Common myeloid progenitor, CD34-positive (primary cell): ENCODE measurements around the gene AUTS2.

ENCODE experiments used
- CTCF ChIA-PET: fragments of 350-600 bp; sonication (Branson Sonifier 250); formaldehyde crosslinking; loops from one replicate; lab custom pipeline; 2021; ENCODE audit warnings: antibody characterized with exemption; lab: Charles Lee
- POLR2A ChIA-PET: fragments of 350-600 bp; sonication (Branson Sonifier 250); formaldehyde crosslinking; loops from one replicate; lab custom pipeline; 2021; ENCODE audit warnings: antibody characterized with exemption; lab: Charles Lee
- DNase-seq, 3 donors: peaks; one replicate each; pipeline versions ENCODE4 v3.0.0 to v3.0.0-alpha.2; 2013
- H3K27ac ChIP-seq, 2 experiments: 1 replicate in 1 of 2; 2 replicates in 1 of 2; pipeline ENCODE4 v1.7.0; 2013; ENCODE audit warnings: inconsistent platforms in 2 of 2, low read length in 2 of 2, mild to moderate bottlenecking in 2 of 2, low read depth in 1 of 2, moderate library complexity in 1 of 2; ENCODE audit not compliant: severe bottlenecking in 2 of 2, insufficient read depth in 1 of 2, poor library complexity in 1 of 2
- H3K27me3 ChIP-seq, 5 experiments: replicated peaks in 2 of 5; 1 replicate in 3 of 5; 2 replicates in 2 of 5; pipeline versions ENCODE4 v1.6.1 to v1.7.0; 2013; ENCODE audit warnings: low read length in 4 of 5, mild to moderate bottlenecking in 2 of 5, moderate library complexity in 2 of 5, inconsistent platforms in 1 of 5; ENCODE audit not compliant: insufficient read depth in 5 of 5, control insufficient read depth in 4 of 5
- H3K36me3 ChIP-seq, 4 experiments: 1 replicate in 2 of 4; 2 replicates in 2 of 4; pipeline versions ENCODE4 v1.6.1 to v1.7.0; 2013; ENCODE audit warnings: low read length in 3 of 4, control low read depth in 1 of 4, mild to moderate bottlenecking in 1 of 4; ENCODE audit not compliant: control insufficient read depth in 4 of 4, insufficient read depth in 4 of 4
- H3K4me1 ChIP-seq, 4 experiments: 1 replicate in 3 of 4; 2 replicates in 1 of 4; pipeline versions ENCODE4 v1.6.1 to v1.7.1; 2013; ENCODE audit warnings: low read length in 3 of 4, mild to moderate bottlenecking in 3 of 4, control low read depth in 1 of 4, inconsistent platforms in 1 of 4, moderate library complexity in 1 of 4; ENCODE audit not compliant: control insufficient read depth in 4 of 4, insufficient read depth in 4 of 4; ENCODE audit errors: control extremely low read depth in 1 of 4
- H3K4me3 ChIP-seq, 7 experiments: 1 replicate in 4 of 7; 2 replicates in 3 of 7; pipeline versions ENCODE4 v1.5.1 to v1.7.0; 2013; ENCODE audit warnings: mild to moderate bottlenecking in 7 of 7, low read length in 6 of 7, moderate library complexity in 6 of 7, inconsistent platforms in 2 of 7, low read depth in 2 of 7, control low read depth in 1 of 7; ENCODE audit not compliant: insufficient read depth in 4 of 7, control insufficient read depth in 1 of 7; ENCODE audit errors: extremely low read depth in 1 of 7
- H3K9me3 ChIP-seq, 5 experiments: 1 replicate in 4 of 5; 2 replicates in 1 of 5; pipeline versions ENCODE4 v1.6.1 to v1.7.1; 2013; ENCODE audit warnings: low read length in 4 of 5, mild to moderate bottlenecking in 2 of 5, inconsistent platforms in 1 of 5, low read depth in 1 of 5, moderate library complexity in 1 of 5; ENCODE audit not compliant: control insufficient read depth in 4 of 5, insufficient read depth in 2 of 5; ENCODE audit errors: control extremely low read depth in 1 of 5
- WGBS: methylation state at CpG from one replicate; pipeline ENCODE4 v1.1.5; 2013; ENCODE audit not compliant: insufficient coverage; 5-methylcytosine and 5-hydroxymethylcytosine counted together

Gene AUTS2

DNA sequence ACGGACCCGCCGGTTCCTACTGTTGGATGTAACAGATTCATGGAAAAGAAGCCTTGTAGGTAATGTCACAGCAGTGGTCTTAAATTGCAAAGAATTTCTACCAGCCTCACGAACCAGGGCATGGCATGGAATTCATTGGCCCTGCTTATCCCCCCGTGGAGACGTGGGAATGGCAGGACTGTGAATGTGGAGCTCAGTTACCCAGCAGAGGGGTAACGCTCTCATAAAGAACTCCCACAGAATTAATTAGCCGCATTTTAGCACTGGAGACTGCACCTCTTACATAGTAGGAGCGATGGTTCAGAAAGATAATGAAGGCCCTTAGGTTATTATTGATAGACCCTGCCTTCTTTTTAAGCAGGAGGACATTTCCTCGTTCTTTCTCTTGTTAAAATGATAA is 715.4 kb downstream of the AUTS2 start:
- 98% methylated on average over 10 of the region's 10 CpGs for WGBS
- H3K4me1 ChIP-seq: peaks cover 0 to 4% (median 0%) of the 10 kb centered on the region in 4 experiments
- no peaks in the 10 kb centered on the region for H3K9me3 ChIP-seq
- ChIA-PET CTCF (no interaction called here), POLR2A (no interaction called here)
- no peak overlapping the region for H3K27ac ChIP-seq
- DNase-seq: no peak
- H3K4me3 ChIP-seq: no peak overlapping the region
- H3K27me3 ChIP-seq: no peaks in the 10 kb centered on the region
- H3K36me3 ChIP-seq: no peaks in the 10 kb centered on the region

DNA sequence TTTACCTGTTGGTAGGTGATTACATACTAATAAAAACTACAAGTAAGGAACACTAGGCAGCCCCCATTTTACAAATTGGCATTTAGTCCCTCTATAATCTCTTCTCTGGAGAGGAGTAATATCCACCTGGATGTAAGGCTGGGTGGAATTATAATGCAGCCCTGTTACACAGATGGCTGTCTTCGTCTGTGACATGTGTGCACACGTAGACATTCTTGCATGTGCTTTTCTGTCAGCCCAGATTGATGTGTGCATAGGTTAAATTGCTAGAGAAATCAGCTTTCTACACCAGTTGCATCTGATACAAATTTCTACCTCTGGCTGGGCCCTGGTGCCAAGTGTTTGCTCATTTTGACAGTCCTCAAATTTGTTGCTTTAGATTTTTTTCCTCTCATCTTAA is 715.9 kb downstream of the AUTS2 start:
- Histone ChIP-seq H3K27me3 (no peaks in the 10 kb centered on the region), H3K36me3 (no peaks in the 10 kb centered on the region), H3K27ac (no peak overlapping the region), H3K4me3 (no peak overlapping the region), H3K9me3 (no peaks in the 10 kb centered on the region), H3K4me1 (peaks cover 0 to 10% (median 0%) of the 10 kb centered on the region in 4 experiments)
- no peak for DNase-seq
- ChIA-PET CTCF (no interaction called here), POLR2A (no interaction called here)
- no CpG with 5 or more reads among the region's 2 CpGs for WGBS

DNA sequence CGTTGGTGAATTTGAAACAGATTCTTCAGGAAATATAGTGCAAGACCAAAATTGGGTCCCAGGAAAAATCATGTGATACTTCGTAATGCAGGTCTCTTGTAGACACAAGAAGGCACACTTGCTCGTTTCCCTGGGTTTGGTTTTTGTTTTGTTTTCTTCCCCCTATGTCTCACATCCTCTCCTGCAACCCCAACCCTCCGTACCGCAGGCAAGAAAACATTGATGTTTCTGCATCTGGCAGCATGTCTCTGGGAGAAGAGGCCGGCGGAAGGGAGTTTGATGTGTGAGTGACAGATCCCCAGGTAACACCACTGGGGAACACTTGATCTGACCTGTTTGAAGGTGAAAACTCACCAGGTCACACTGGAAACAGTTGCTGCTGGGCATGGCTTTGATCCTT is 718.5 kb downstream of the AUTS2 start:
- WGBS: 100% methylated on average over 5 of the region's 7 CpGs
- Histone ChIP-seq H3K4me3 (no peak overlapping the region), H3K36me3 (no peaks in the 10 kb centered on the region), H3K4me1 (peaks cover 0 to 10% (median 0%) of the 10 kb centered on the region in 4 experiments), H3K9me3 (no peaks in the 10 kb centered on the region), H3K27ac (no peak overlapping the region), H3K27me3 (no peaks in the 10 kb centered on the region)
- ChIA-PET CTCF (no interaction called here), POLR2A (no interaction called here)
- DNase-seq: no peak

DNA sequence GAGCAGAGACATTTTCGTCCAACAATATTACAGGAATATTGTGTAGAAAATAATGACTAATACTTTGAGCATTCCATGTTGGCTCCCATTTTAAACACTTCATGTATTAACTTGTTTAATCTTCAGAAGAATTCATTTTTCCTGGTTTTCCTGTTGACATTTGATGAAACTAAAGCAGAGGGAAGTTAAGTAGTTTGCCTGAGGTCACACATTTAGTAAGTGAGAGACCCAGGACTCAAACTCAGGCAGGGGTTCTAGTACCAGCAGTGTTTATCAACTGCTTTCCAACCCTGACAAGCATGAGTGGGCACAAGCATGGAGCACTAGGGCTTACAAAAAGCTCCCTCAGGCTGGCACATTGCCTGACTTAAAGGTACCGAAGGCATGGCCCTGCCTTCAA is 719.1 kb downstream of the AUTS2 start:
- WGBS: 100% methylated on average over 1 of the region's 2 CpGs
- no peak for DNase-seq
- no peak overlapping the region for H3K4me3 ChIP-seq
- POLR2A ChIA-PET: no interaction called here
- H3K27ac ChIP-seq: no peak overlapping the region
- CTCF ChIA-PET: no interaction called here
- peaks cover 0 to 10% (median 0%) of the 10 kb centered on the region in 4 experiments for H3K4me1 ChIP-seq
- no peaks in the 10 kb centered on the region for H3K36me3 ChIP-seq
- H3K27me3 ChIP-seq: no peaks in the 10 kb centered on the region
- no peaks in the 10 kb centered on the region for H3K9me3 ChIP-seq

DNA sequence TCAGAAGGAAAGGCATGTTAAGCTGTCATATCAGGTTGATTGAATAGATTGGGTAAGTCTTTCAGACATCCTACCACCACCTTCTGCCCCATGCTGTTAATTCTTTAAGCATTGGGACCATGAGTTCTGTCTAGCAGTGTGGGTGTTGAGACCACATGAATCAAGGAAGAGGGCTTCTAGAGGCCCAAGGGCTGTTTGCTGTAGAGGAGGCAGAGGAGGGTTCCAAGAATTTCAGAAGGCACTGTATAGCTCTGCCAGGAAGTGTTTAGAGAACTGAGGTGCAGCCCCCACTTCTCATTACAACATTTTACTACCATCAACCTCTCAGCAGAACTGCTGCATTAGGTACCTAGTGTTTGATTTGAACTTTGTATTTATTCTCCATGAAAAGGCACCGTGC is 720.2 kb downstream of the AUTS2 start:
- Histone ChIP-seq H3K4me1 (peaks cover 0 to 10% (median 0%) of the 10 kb centered on the region in 4 experiments), H3K27ac (no peak overlapping the region), H3K4me3 (no peak overlapping the region), H3K36me3 (no peaks in the 10 kb centered on the region), H3K27me3 (no peaks in the 10 kb centered on the region), H3K9me3 (no peaks in the 10 kb centered on the region)
- no peak for DNase-seq
- no CpG with 5 or more reads among the region's 1 CpG for WGBS
- CTCF ChIA-PET: no interaction called here
- POLR2A ChIA-PET: no interaction called here

DNA sequence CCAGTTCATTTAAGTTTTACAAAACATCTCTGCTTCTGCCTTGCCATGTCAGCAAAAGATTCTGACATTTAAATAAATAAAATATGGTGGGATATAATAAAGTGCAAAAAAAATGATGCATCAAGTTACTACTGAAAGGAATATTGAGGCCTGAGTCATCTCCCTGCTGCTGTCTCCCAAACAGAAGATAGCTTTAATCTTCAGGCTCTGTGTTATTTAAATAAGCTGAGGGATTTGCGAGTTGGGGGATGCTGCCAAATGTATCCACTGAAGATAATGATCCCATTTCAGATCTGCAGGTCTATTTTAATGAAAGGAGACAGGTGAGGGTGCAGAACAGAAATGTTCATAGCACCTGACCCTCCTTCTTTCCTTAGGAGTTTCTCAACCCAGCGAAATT is 720.8 kb downstream of the AUTS2 start:
- no peak overlapping the region for H3K27ac ChIP-seq
- H3K4me1 ChIP-seq: peaks cover 0 to 10% (median 0%) of the 10 kb centered on the region in 4 experiments
- POLR2A ChIA-PET: no interaction called here
- H3K27me3 ChIP-seq: no peaks in the 10 kb centered on the region
- DNase-seq: no peak
- no peak overlapping the region for H3K4me3 ChIP-seq
- no peaks in the 10 kb centered on the region for H3K36me3 ChIP-seq
- H3K9me3 ChIP-seq: no peaks in the 10 kb centered on the region
- CTCF ChIA-PET: no interaction called here
- WGBS: 100% methylated on average over 1 of the region's 2 CpGs

DNA sequence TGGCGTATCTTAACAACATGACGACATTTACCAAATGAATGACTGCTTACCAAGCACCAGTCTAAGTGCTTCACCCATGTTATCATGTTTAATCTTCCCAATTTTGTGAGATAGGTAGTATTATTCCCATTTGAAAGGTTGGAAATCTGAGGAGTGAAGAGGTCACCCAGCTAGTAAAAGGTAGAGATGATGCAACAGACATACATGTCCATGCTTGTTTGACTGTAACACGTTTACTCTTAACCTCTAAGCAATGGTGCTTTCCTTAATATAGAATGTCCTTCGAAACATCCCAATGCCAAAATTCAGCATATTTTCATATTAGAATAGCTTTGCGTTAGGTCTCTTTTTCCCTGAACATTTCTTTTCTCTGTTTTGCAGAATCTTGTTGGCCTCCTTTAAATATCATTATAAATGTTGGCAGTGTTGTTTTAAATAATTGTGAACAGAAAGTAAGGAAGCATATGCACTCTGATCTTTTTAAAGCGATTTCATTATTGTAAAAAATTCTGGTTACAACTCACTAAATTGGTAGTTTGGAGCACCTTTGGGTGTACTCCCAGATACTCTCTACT is 722.8 kb downstream of the AUTS2 start:
- no peaks in the 10 kb centered on the region for H3K27me3 ChIP-seq

More for the DNA sequence above, 722.8 kb downstream of the AUTS2 start:
- no peak for DNase-seq
- POLR2A ChIA-PET: no interaction called here
- Histone ChIP-seq H3K9me3 (no peaks in the 10 kb centered on the region), H3K36me3 (no peaks in the 10 kb centered on the region), H3K4me1 (peaks cover 0 to 19% (median 6%) of the 10 kb centered on the region in 4 experiments), H3K27ac (no peak overlapping the region), H3K4me3 (no peak overlapping the region)
- WGBS: 100% methylated on average over 2 of the region's 6 CpGs
- CTCF ChIA-PET: no interaction called here
